Fibroblast of lung (primary cell): ENCODE data around the gene HIVEP1. TPM values are rescaled to one million over a fixed set of nuclear protein-coding genes. Genes with fewer than 3 reads are reported as not detected.

ENCODE experiments used
- DNase-seq, 2 donors: peaks; one replicate each; pipeline versions ENCODE4 v3.0.0 to v3.0.0-alpha.2; 2010; ENCODE audit warnings: low read depth in 2 of 2
- H2AFZ ChIP-seq: 2 replicates; pipeline ENCODE4 v1.5.1; 2012; ENCODE audit warnings: low read length, control low read depth, inconsistent platforms
- H3K27ac ChIP-seq: 2 replicates; pipeline ENCODE4 v1.5.1; 2011; ENCODE audit warnings: low read length, control low read depth; ENCODE audit not compliant: insufficient read depth
- H3K27me3 ChIP-seq: 2 replicates; pipeline ENCODE4 v1.5.1; 2011; ENCODE audit warnings: mild to moderate bottlenecking, low read length; ENCODE audit not compliant: control insufficient read depth, insufficient read depth
- H3K36me3 ChIP-seq: 2 replicates; pipeline ENCODE4 v1.5.1; 2011; ENCODE audit warnings: low read length; ENCODE audit not compliant: control insufficient read depth, insufficient read depth
- H3K4me1 ChIP-seq: 2 replicates; pipeline ENCODE4 v1.5.1; 2011; ENCODE audit warnings: low read length; ENCODE audit not compliant: control insufficient read depth, insufficient read depth; ENCODE audit errors: extremely low read depth
- H3K4me2 ChIP-seq: 2 replicates; pipeline ENCODE4 v1.5.1; 2011; ENCODE audit warnings: low read length, control low read depth; ENCODE audit not compliant: insufficient read depth; ENCODE audit errors: extremely low read depth
- H3K4me3 ChIP-seq, 4 experiments: fragments of 200-600 bp in 1 of 4; sonication (generic) in 1 of 4; replicated peaks in 1 of 4; 2 replicates each; pipeline ENCODE4 v1.5.1; 2011 to 2016; ENCODE audit warnings: low read length in 4 of 4, low read depth in 3 of 4, mild to moderate bottlenecking in 3 of 4, control low read depth in 2 of 4, inconsistent platforms in 1 of 4, mixed read lengths in 1 of 4; ENCODE audit not compliant: insufficient read depth in 1 of 4; ENCODE audit errors: control extremely low read depth in 1 of 4
- H3K79me2 ChIP-seq: 2 replicates; pipeline ENCODE4 v1.5.1; 2012; ENCODE audit warnings: mild to moderate bottlenecking, low read length, inconsistent platforms; ENCODE audit not compliant: control insufficient read depth, insufficient read depth
- H3K9ac ChIP-seq: 2 replicates; pipeline ENCODE4 v1.5.1; 2011; ENCODE audit warnings: mild to moderate bottlenecking, low read length, control low read depth; ENCODE audit not compliant: insufficient read depth
- H3K9me3 ChIP-seq: 2 replicates; pipeline ENCODE4 v1.5.1; 2012; ENCODE audit warnings: low read depth, low read length; ENCODE audit not compliant: control insufficient read depth, insufficient read depth
- H4K20me1 ChIP-seq: 2 replicates; pipeline ENCODE4 v1.5.1; 2011; ENCODE audit warnings: low read length; ENCODE audit not compliant: control insufficient read depth, insufficient read depth; ENCODE audit errors: extremely low read depth
- CTCF ChIP-seq, 2 donors: IDR thresholded peaks in 1 of 2; conservative IDR thresholded peaks in 1 of 2; 1 replicate in 1 of 2; 2 replicates in 1 of 2; pipeline ENCODE4 v1.5.1; 2011 to 2012; ENCODE audit warnings: low read length in 2 of 2, control low read depth in 1 of 2, inconsistent platforms in 1 of 2, low read depth in 1 of 2, mild to moderate bottlenecking in 1 of 2
- EZH2 ChIP-seq: IDR thresholded peaks from 2 replicates; pipeline ENCODE4 v1.5.1; 2012; ENCODE audit warnings: low read length, control low read depth, mild to moderate bottlenecking; ENCODE audit errors: missing control alignments
- polyA plus RNA-seq, 2 donors: library from polyadenylated mRNA; depleted of rRNA in 1 of 2; stranded (reverse) in 1 of 2; unstranded in 1 of 2; fragments of >200 nt; gene quantifications; 2 replicates each; pipeline ENCODE4 v1.2.1, GENCODE V29; 2011 to 2012; ENCODE audit warnings: missing spikeins in 1 of 2
- total RNA-seq: library from RNA; depleted of rRNA; stranded (reverse); fragments of >200 nt; gene quantifications from 2 replicates; pipeline ENCODE4 v1.2.1, GENCODE V29; 2014

Gene HIVEP1
- total and polyA plus RNA-seq, 2 donors (not counting 1 experiment from before 2014, with no cell fraction given), result 9.9 to 14.6 TPM

- Histone ChIP-seq H3K9me3 (no peaks in the 10 kb centered on the region), H2AFZ (no peak overlapping the region), H3K4me3 (no peak overlapping the region), H4K20me1 (no peaks in the 10 kb centered on the region), H3K36me3 (no peaks in the 10 kb centered on the region), H3K4me1 (no peaks in the 10 kb centered on the region), H3K9ac (no peak overlapping the region), H3K27me3 (no peaks in the 10 kb centered on the region), H3K27ac (no peak overlapping the region), H3K79me2 (no peaks in the 10 kb centered on the region), H3K4me2 (no peak overlapping the region)
- no peak for DNase-seq
- TF ChIP-seq EZH2, result no peak
- TF ChIP-seq CTCF (conservative IDR thresholded peaks at IDR 0.05 in 1 of 2, IDR thresholded peaks at IDR 0.05 in 1 of 2; ENCODE audit: low read depth in 1 of 2, low read length in 2 of 2), result no peak
These were observed 65.9 kb downstream of the HIVEP1 start for GRCh38 chr6:12078014-12078413.

GRCh38 chr6:12081771-12082170, 69.7 kb downstream of the HIVEP1 start:
- H3K36me3 ChIP-seq, result no peaks in the 10 kb centered on the region
- H3K4me3 ChIP-seq, result no peak overlapping the region
- no peak overlapping the region for H3K27ac ChIP-seq
- TF ChIP-seq CTCF (conservative IDR thresholded peaks at IDR 0.05 in 1 of 2, IDR thresholded peaks at IDR 0.05 in 1 of 2; ENCODE audit: low read depth in 1 of 2, low read length in 2 of 2) (no peak), EZH2 (no peak)
- DNase-seq, result no peak
- peaks cover 3% of the 10 kb centered on the region for H3K4me1 ChIP-seq
- no peaks in the 10 kb centered on the region for H3K9me3 ChIP-seq
- no peaks in the 10 kb centered on the region for H3K27me3 ChIP-seq
- no peaks in the 10 kb centered on the region for H3K79me2 ChIP-seq
- H2AFZ ChIP-seq, result no peak overlapping the region
- H4K20me1 ChIP-seq, result no peaks in the 10 kb centered on the region
- no peak overlapping the region for H3K4me2 ChIP-seq
- no peak overlapping the region for H3K9ac ChIP-seq

GRCh38 chr6:12082368-12082767, 70.3 kb downstream of the HIVEP1 start:
- H3K9me3 ChIP-seq, result no peaks in the 10 kb centered on the region
- H3K4me3 ChIP-seq, result no peak overlapping the region
- H3K27ac ChIP-seq, result no peak overlapping the region
- H3K9ac ChIP-seq, result no peak overlapping the region
- no peak for DNase-seq
- H3K4me2 ChIP-seq, result no peak overlapping the region
- H2AFZ ChIP-seq, result no peak overlapping the region
- H3K36me3 ChIP-seq, result no peaks in the 10 kb centered on the region
- no peaks in the 10 kb centered on the region for H4K20me1 ChIP-seq
- H3K79me2 ChIP-seq, result no peaks in the 10 kb centered on the region
- H3K27me3 ChIP-seq, result no peaks in the 10 kb centered on the region
- peaks cover 3% of the 10 kb centered on the region for H3K4me1 ChIP-seq
- no peak for TF ChIP-seq EZH2
- TF ChIP-seq CTCF (conservative IDR thresholded peaks at IDR 0.05 in 1 of 2, IDR thresholded peaks at IDR 0.05 in 1 of 2; ENCODE audit: low read depth in 1 of 2, low read length in 2 of 2), result no peak
